ENCODE measurements around the gene GRIN2C.
A peak's percentile ranks its signal among the peaks of the same experiment; 100 is the strongest.

GRIN2C gene

GRCh38 chr17:74898376-74898946 lies 38.8 kb upstream of the GRIN2C start:
- Histone ChIP-seq H3K4me1 (ENCODE audit: control insufficient read depth, insufficient read depth, low read length) (no peaks in the 10 kb centered on the region), H3K9me3 (ENCODE audit: control insufficient read depth, insufficient read depth, low read length) (no peaks in the 10 kb centered on the region), H3K4me3 (ENCODE audit: low read length) (no peak overlapping the region), H3K36me3 (ENCODE audit: control insufficient read depth, insufficient read depth, low read length) (no peaks in the 10 kb centered on the region), H3K27ac (ENCODE audit: low read length) (no peak overlapping the region), H3K27me3 (ENCODE audit: control insufficient read depth, insufficient read depth, low read length) (peaks cover 8% of the 10 kb centered on the region)
- WGBS (ENCODE audit: insufficient coverage, insufficient read length) = no CpG with 5 or more reads among the region's 11 CpGs
- no peak for DNase-seq (ENCODE audit: low read depth, low spot score)

DNA sequence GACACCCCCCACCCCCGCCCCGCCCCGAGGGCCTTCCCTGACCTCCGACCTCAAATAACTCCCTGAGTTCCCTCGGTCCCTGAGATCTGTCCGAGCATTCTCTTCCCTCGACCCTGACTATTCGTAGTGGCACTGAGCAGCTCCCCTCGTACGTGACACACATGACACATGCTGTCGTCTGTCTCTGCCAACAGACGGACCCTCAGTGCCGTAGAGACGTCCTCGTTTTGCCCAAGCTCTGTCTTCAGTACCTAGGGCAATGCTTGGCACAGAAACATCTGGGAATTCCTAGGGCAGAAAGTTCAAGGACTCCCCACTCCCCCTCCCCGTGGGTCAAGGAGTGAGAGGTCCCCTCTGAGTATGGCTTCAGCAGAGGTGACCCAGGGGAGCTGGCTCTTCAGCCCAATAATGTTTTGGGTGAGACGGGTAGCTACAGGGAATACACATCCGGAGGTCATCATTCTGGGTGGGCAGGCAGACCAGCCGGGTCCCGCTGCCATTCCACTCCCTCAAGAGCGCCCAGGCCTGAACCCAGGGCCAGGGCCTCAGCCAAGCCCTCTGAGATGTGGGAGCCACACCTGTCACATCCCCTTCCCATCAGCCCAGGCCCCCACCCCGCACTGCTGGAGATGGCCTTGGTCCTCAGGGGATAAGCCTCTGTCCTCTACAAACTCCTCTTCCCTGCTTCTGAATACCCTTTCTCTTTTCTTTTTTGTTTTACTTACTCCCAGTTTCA lies 34.4 kb upstream of the GRIN2C start:
- Histone ChIP-seq H3K27ac (ENCODE audit: low read length) (no peak overlapping the region), H3K4me1 (ENCODE audit: control insufficient read depth, insufficient read depth, low read length) (no peaks in the 10 kb centered on the region), H3K9me3 (ENCODE audit: control insufficient read depth, insufficient read depth, low read length) (no peaks in the 10 kb centered on the region), H3K36me3 (ENCODE audit: control insufficient read depth, insufficient read depth, low read length) (no peaks in the 10 kb centered on the region), H3K4me3 (ENCODE audit: low read length) (no peak overlapping the region; the same call in 1 of the 2 replicates), H3K27me3 (ENCODE audit: control insufficient read depth, insufficient read depth, low read length) (peaks cover 20% of the 10 kb centered on the region)
- no peak for DNase-seq (ENCODE audit: low read depth, low spot score)
- no CpG with 5 or more reads among the region's 22 CpGs for WGBS (ENCODE audit: insufficient coverage, insufficient read length)

- H3K36me3 ChIP-seq (ENCODE audit: control insufficient read depth, insufficient read depth, low read length) = no peaks in the 10 kb centered on the region
- no peak within 1 kb of the TSS for H3K27ac ChIP-seq (ENCODE audit: low read length)
- H3K4me3 ChIP-seq (ENCODE audit: low read length) = peak within 1 kb of the TSS; percentile 46
- no peaks in the 10 kb centered on the region for H3K9me3 ChIP-seq (ENCODE audit: control insufficient read depth, insufficient read depth, low read length)
- H3K4me1 ChIP-seq (ENCODE audit: control insufficient read depth, insufficient read depth, low read length) = peaks cover 3% of the 10 kb centered on the region; the same call in 1 of the 2 replicates
- no peak for DNase-seq (ENCODE audit: low read depth, low spot score)
- WGBS (ENCODE audit: insufficient coverage, insufficient read length) = no CpG with 5 or more reads among the region's 86 CpGs
- peaks cover 20% of the 10 kb centered on the region for H3K27me3 ChIP-seq (ENCODE audit: control insufficient read depth, insufficient read depth, low read length)
Measured at GRCh38 chr17:74892974-74893911, 33.6 kb upstream of the GRIN2C start, which contains the start of gene FADS6. Gene FADS6, minus strand, starts transcription at chr17:74893633. Its CDS starts 38 bp downstream, at chr17:74893595.

GRCh38 chr17:74892013-74892841 lies 32.5 kb upstream of the GRIN2C start:
- no peak for DNase-seq (ENCODE audit: low read depth, low spot score)
- H3K36me3 ChIP-seq (ENCODE audit: control insufficient read depth, insufficient read depth, low read length) = no peaks in the 10 kb centered on the region
- H3K27ac ChIP-seq (ENCODE audit: low read length) = no peak overlapping the region
- H3K27me3 ChIP-seq (ENCODE audit: control insufficient read depth, insufficient read depth, low read length) = peaks cover 20% of the 10 kb centered on the region
- peaks cover 3% of the 10 kb centered on the region; the same call in 1 of the 2 replicates for H3K4me1 ChIP-seq (ENCODE audit: control insufficient read depth, insufficient read depth, low read length)
- peak overlapping the region; percentile 46; the same call in 1 of the 2 replicates for H3K4me3 ChIP-seq (ENCODE audit: low read length)
- no peaks in the 10 kb centered on the region for H3K9me3 ChIP-seq (ENCODE audit: control insufficient read depth, insufficient read depth, low read length)
- no CpG with 5 or more reads among the region's 20 CpGs for WGBS (ENCODE audit: insufficient coverage, insufficient read length)

DNA sequence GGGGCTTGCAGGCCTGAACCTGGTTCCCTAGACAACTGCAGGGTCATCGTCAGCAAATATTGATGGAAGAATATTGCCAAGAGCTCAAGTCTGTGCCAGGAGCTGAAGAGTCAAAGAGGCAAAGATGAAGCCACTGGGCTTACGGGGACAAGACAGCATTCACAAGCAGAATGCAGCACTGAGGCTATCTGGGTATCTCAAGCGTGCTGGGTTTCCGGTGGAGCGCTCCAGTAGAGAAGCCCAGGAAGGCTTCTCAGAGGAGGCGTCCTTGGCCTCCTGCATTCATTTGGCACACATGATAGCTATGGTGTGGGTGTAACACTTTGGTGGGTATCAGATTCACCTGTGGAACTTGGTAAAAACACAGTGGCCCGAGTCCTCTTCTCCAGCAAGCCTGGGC lies 30.9 kb upstream of the GRIN2C start:
- Histone ChIP-seq H3K27ac (ENCODE audit: low read length) (no peak overlapping the region), H3K4me1 (ENCODE audit: control insufficient read depth, insufficient read depth, low read length) (peaks cover 3% of the 10 kb centered on the region; the same call in 1 of the 2 replicates), H3K4me3 (ENCODE audit: low read length) (no peak overlapping the region), H3K27me3 (ENCODE audit: control insufficient read depth, insufficient read depth, low read length) (peaks cover 20% of the 10 kb centered on the region), H3K9me3 (ENCODE audit: control insufficient read depth, insufficient read depth, low read length) (no peaks in the 10 kb centered on the region), H3K36me3 (ENCODE audit: control insufficient read depth, insufficient read depth, low read length) (no peaks in the 10 kb centered on the region)
- no CpG with 5 or more reads among the region's 7 CpGs for WGBS (ENCODE audit: insufficient coverage, insufficient read length)
- DNase-seq (ENCODE audit: low read depth, low spot score) = no peak

DNA sequence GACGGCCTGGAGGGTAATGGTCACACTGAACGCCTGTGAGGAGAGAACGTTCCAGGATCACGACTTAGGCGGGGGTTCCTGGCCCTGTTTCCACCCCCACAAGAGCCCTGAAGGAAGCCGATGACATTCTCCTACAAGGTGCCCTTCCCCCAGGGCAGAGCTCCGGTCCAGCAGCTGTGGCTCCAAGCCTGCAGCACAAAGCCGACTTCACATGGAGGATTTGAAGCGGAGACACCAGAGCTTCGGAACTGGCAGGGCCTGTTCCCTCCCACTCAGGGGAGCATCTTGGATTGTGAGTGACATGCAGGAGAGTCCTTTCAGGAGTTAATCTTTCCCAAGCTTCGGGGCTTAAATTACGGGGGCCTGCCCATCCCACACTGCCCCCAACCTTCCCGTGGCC lies 28.8 kb upstream of the GRIN2C start:
- Histone ChIP-seq H3K27me3 (ENCODE audit: control insufficient read depth, insufficient read depth, low read length) (peaks cover 12% of the 10 kb centered on the region), H3K4me1 (ENCODE audit: control insufficient read depth, insufficient read depth, low read length) (peaks cover 3% of the 10 kb centered on the region; the same call in 1 of the 2 replicates), H3K36me3 (ENCODE audit: control insufficient read depth, insufficient read depth, low read length) (no peaks in the 10 kb centered on the region), H3K9me3 (ENCODE audit: control insufficient read depth, insufficient read depth, low read length) (no peaks in the 10 kb centered on the region), H3K4me3 (ENCODE audit: low read length) (peak overlapping the region; percentile 5; the same call in 1 of the 2 replicates), H3K27ac (ENCODE audit: low read length) (no peak overlapping the region)
- WGBS (ENCODE audit: insufficient coverage, insufficient read length) = no CpG with 5 or more reads among the region's 13 CpGs
- DNase-seq (ENCODE audit: low read depth, low spot score) = no peak

- no peak for DNase-seq (ENCODE audit: low read depth, low spot score)
- Histone ChIP-seq H3K27ac (ENCODE audit: low read length) (no peak overlapping the region), H3K27me3 (ENCODE audit: control insufficient read depth, insufficient read depth, low read length) (no peaks in the 10 kb centered on the region), H3K36me3 (ENCODE audit: control insufficient read depth, insufficient read depth, low read length) (no peaks in the 10 kb centered on the region), H3K4me3 (ENCODE audit: low read length) (no peak overlapping the region), H3K9me3 (ENCODE audit: control insufficient read depth, insufficient read depth, low read length) (no peaks in the 10 kb centered on the region), H3K4me1 (ENCODE audit: control insufficient read depth, insufficient read depth, low read length) (peaks cover 5% of the 10 kb centered on the region; the same call in 1 of the 2 replicates)
- whole genome bisulfite sequencing (ENCODE audit: insufficient coverage, insufficient read length) = no CpG with 5 or more reads among the region's 15 CpGs
Measured at GRCh38 chr17:74883241-74883745, 23.6 kb upstream of the GRIN2C start.

DNA sequence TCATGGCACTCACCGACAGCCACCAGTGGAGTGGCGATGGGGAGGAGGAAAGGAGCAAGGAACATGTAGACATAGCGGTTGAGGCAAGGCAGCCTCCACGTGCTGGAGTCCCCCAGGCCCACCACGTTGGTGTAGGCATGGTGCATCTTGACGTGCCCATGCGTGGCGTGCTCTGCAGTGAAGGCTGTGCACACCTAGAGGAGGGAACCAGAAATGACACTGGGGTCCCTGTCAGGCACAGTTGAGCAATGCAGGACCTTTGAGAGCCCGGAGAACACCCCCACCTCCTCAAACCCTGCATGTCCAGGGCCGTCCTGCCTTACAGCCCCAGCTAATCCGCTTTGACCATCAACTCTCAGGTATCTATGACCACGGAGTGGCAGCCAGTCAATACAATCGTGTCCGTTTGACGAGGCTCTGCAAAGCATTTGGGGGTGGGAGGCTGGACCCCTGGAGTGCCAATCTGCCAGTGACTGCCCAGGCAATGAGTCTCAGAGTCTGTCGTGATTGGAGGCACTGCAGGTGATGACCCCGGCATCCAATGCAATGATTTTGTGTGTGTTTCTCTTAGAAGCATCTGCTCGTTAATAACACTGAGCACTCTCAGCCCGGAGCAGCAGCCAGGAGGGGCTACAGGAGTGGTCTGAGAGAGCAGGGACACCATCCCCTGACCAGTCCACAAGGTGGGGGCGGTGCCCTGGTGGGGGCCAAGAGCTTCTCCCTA lies 23.0 kb upstream of the GRIN2C start:
- no CpG with 5 or more reads among the region's 20 CpGs for WGBS (ENCODE audit: insufficient coverage, insufficient read length)
- no peak for DNase-seq (ENCODE audit: low read depth, low spot score)
- Histone ChIP-seq H3K4me1 (ENCODE audit: control insufficient read depth, insufficient read depth, low read length) (peaks cover 4% of the 10 kb centered on the region; the same call in 1 of the 2 replicates), H3K27ac (ENCODE audit: low read length) (no peak overlapping the region), H3K27me3 (ENCODE audit: control insufficient read depth, insufficient read depth, low read length) (no peaks in the 10 kb centered on the region), H3K9me3 (ENCODE audit: control insufficient read depth, insufficient read depth, low read length) (no peaks in the 10 kb centered on the region), H3K4me3 (ENCODE audit: low read length) (no peak overlapping the region), H3K36me3 (ENCODE audit: control insufficient read depth, insufficient read depth, low read length) (no peaks in the 10 kb centered on the region)

DNA sequence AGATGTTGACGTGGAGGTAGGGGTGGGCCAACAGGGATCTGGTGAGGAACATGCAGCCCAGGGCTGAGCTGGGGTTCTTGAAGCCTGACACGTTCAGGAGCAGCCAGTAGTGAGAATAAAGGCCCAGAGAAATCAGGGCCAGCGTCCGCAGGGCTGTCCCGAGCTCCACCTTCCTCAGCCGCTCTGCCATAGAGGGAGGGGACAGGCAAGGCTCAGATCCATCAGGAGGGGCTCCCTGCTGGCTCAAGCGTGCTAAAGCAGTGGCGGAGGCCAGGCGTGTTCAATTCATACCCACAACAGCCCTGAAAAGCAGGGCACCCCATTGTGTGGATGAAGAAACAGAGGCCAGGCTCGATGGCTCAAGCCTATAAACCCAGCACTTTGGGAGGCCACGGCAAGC lies 21.4 kb upstream of the GRIN2C start:
- no peaks in the 10 kb centered on the region for H3K27me3 ChIP-seq (ENCODE audit: control insufficient read depth, insufficient read depth, low read length)
- no CpG with 5 or more reads among the region's 11 CpGs for WGBS (ENCODE audit: insufficient coverage, insufficient read length)

More for the DNA sequence above, 21.4 kb upstream of the GRIN2C start:
- Histone ChIP-seq H3K36me3 (ENCODE audit: control insufficient read depth, insufficient read depth, low read length) (no peaks in the 10 kb centered on the region), H3K4me1 (ENCODE audit: control insufficient read depth, insufficient read depth, low read length) (peaks cover 4% of the 10 kb centered on the region; the same call in 1 of the 2 replicates), H3K9me3 (ENCODE audit: control insufficient read depth, insufficient read depth, low read length) (no peaks in the 10 kb centered on the region), H3K4me3 (ENCODE audit: low read length) (no peak overlapping the region), H3K27ac (ENCODE audit: low read length) (no peak overlapping the region)
- DNase-seq (ENCODE audit: low read depth, low spot score) = no peak

Data from iPS DF 6.9 (cell line).